Measurements from ENCODE around the gene ZMYM2. TPM values are rescaled to one million over a fixed set of nuclear protein-coding genes. Genes with fewer than 3 reads are reported as not detected.

Gene ZMYM2
- total RNA-seq, 1 donor from 2014 or later, result 109 TPM

DNA sequence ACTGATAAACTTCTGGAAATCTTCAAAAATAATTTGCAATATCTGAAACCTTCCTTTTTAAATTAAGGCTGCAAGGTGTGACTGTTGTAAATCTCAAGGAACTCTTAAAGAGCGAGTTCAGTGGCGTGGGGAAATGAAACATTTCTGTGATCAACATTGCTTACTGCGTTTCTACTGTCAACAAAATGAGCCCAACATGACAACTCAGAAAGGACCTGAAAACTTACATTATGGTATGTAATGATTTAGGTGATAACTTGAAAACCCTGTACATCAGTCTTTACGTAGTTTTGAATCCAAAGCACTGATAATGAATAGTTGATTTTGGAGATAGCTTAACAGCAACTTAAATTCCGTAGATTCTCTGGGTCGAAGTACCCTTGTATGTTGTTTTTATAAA lies 92.8 kb downstream of the ZMYM2 start:
- FAIRE-seq (no peak), DNase-seq (ENCODE audit: low read depth) (no peak)
- H3K36me3 ChIP-seq (ENCODE audit: insufficient read depth, low read length), result peaks cover 18% of the 10 kb centered on the region
- Mint-ChIP-seq H3K4me1 (ENCODE audit: low read depth, unreplicated experiment) (peaks cover 13% of the 10 kb centered on the region), H3K27ac (ENCODE audit: unreplicated experiment) (no peak overlapping the region), H3K36me3 (ENCODE audit: low read depth, unreplicated experiment) (peaks cover 2% of the 10 kb centered on the region), H3K4me3 (ENCODE audit: unreplicated experiment) (no peak overlapping the region), H3K9me3 (ENCODE audit: unreplicated experiment) (no peaks in the 10 kb centered on the region), H3K27me3 (ENCODE audit: low read depth, unreplicated experiment) (no peaks in the 10 kb centered on the region)
- no peaks in the 10 kb centered on the region for H3K27me3 ChIP-seq (ENCODE audit: insufficient read depth, low read length)
- H3K4me2 ChIP-seq (ENCODE audit: low read length), result no peak overlapping the region
- H4K20me1 ChIP-seq (ENCODE audit: insufficient read depth, low read length), result peaks cover 31% of the 10 kb centered on the region
- no peak for TF ChIP-seq EZH2 (IDR thresholded peaks at IDR 0.05; ENCODE audit: insufficient read depth, low read length)
- TF ChIP-seq, protein P1, sequence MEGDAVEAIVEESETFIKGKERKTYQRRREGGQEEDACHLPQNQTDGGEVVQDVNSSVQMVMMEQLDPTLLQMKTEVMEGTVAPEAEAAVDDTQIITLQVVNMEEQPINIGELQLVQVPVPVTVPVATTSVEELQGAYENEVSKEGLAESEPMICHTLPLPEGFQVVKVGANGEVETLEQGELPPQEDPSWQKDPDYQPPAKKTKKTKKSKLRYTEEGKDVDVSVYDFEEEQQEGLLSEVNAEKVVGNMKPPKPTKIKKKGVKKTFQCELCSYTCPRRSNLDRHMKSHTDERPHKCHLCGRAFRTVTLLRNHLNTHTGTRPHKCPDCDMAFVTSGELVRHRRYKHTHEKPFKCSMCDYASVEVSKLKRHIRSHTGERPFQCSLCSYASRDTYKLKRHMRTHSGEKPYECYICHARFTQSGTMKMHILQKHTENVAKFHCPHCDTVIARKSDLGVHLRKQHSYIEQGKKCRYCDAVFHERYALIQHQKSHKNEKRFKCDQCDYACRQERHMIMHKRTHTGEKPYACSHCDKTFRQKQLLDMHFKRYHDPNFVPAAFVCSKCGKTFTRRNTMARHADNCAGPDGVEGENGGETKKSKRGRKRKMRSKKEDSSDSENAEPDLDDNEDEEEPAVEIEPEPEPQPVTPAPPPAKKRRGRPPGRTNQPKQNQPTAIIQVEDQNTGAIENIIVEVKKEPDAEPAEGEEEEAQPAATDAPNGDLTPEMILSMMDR (IDR thresholded peaks at IDR 0.05; ENCODE audit: insufficient read depth, low read depth, low read length), result no peak
- no peak overlapping the region for H3K27ac ChIP-seq (ENCODE audit: low read depth, low read length)
- no peak overlapping the region for H3K9ac ChIP-seq (ENCODE audit: low read length)
- no peaks in the 10 kb centered on the region for H3K4me1 ChIP-seq (ENCODE audit: insufficient read depth, low read length)
- no peaks in the 10 kb centered on the region for H3K9me3 ChIP-seq (ENCODE audit: insufficient read depth, low read depth, low read length)
- H2AFZ ChIP-seq (ENCODE audit: low read depth, low read length), result no peak overlapping the region
- no peak overlapping the region for H3K4me3 ChIP-seq (ENCODE audit: insufficient read depth, low read depth, low read length)
- H3K79me2 ChIP-seq (ENCODE audit: insufficient read depth, low read length), result no peaks in the 10 kb centered on the region

- peak; percentile 23 for DNase-seq (ENCODE audit: low read depth)
- no peaks in the 10 kb centered on the region for H3K79me2 ChIP-seq (ENCODE audit: insufficient read depth, low read length)
- H3K36me3 ChIP-seq (ENCODE audit: insufficient read depth, low read length), result peaks cover 28% of the 10 kb centered on the region
- no peaks in the 10 kb centered on the region for H3K9me3 ChIP-seq (ENCODE audit: insufficient read depth, low read depth, low read length)
- FAIRE-seq, result no peak
- TF ChIP-seq, protein P1 (IDR thresholded peaks at IDR 0.05; ENCODE audit: insufficient read depth, low read depth, low read length), result no peak
- no peak for TF ChIP-seq EZH2 (IDR thresholded peaks at IDR 0.05; ENCODE audit: insufficient read depth, low read length)
- no peak overlapping the region for H3K27ac ChIP-seq (ENCODE audit: low read depth, low read length)
- Mint-ChIP-seq H3K36me3 (ENCODE audit: low read depth, unreplicated experiment) (peaks cover 2% of the 10 kb centered on the region), H3K27ac (ENCODE audit: unreplicated experiment) (no peak overlapping the region), H3K4me3 (ENCODE audit: unreplicated experiment) (no peak overlapping the region), H3K9me3 (ENCODE audit: unreplicated experiment) (no peaks in the 10 kb centered on the region), H3K4me1 (ENCODE audit: low read depth, unreplicated experiment) (peaks cover 13% of the 10 kb centered on the region), H3K27me3 (ENCODE audit: low read depth, unreplicated experiment) (no peaks in the 10 kb centered on the region)
- H3K9ac ChIP-seq (ENCODE audit: low read length), result no peak overlapping the region
- H4K20me1 ChIP-seq (ENCODE audit: insufficient read depth, low read length), result peaks cover 37% of the 10 kb centered on the region
- no peak overlapping the region for H3K4me2 ChIP-seq (ENCODE audit: low read length)
- no peak overlapping the region for H3K4me3 ChIP-seq (ENCODE audit: insufficient read depth, low read depth, low read length)
- H3K4me1 ChIP-seq (ENCODE audit: insufficient read depth, low read length), result no peaks in the 10 kb centered on the region
- no peaks in the 10 kb centered on the region for H3K27me3 ChIP-seq (ENCODE audit: insufficient read depth, low read length)
- no peak overlapping the region for H2AFZ ChIP-seq (ENCODE audit: low read depth, low read length)
Observed at GRCh38 chr13:20053016-20053415, 94.5 kb downstream of the ZMYM2 start.

- Histone ChIP-seq H3K4me3 (ENCODE audit: insufficient read depth, low read depth, low read length) (no peak overlapping the region), H3K9ac (ENCODE audit: low read length) (no peak overlapping the region), H3K4me2 (ENCODE audit: low read length) (no peak overlapping the region), H3K4me1 (ENCODE audit: insufficient read depth, low read length) (no peaks in the 10 kb centered on the region), H3K27me3 (ENCODE audit: insufficient read depth, low read length) (no peaks in the 10 kb centered on the region), H3K27ac (ENCODE audit: low read depth, low read length) (no peak overlapping the region), H3K79me2 (ENCODE audit: insufficient read depth, low read length) (no peaks in the 10 kb centered on the region), H3K9me3 (ENCODE audit: insufficient read depth, low read depth, low read length) (no peaks in the 10 kb centered on the region), H4K20me1 (ENCODE audit: insufficient read depth, low read length) (peaks cover 30% of the 10 kb centered on the region), H3K36me3 (ENCODE audit: insufficient read depth, low read length) (peaks cover 35% of the 10 kb centered on the region), H2AFZ (ENCODE audit: low read depth, low read length) (no peak overlapping the region)
- Mint-ChIP-seq H3K36me3 (ENCODE audit: low read depth, unreplicated experiment) (peaks cover 2% of the 10 kb centered on the region), H3K4me1 (ENCODE audit: low read depth, unreplicated experiment) (peaks cover 8% of the 10 kb centered on the region), H3K27ac (ENCODE audit: unreplicated experiment) (no peak overlapping the region), H3K9me3 (ENCODE audit: unreplicated experiment) (no peaks in the 10 kb centered on the region), H3K4me3 (ENCODE audit: unreplicated experiment) (no peak overlapping the region), H3K27me3 (ENCODE audit: low read depth, unreplicated experiment) (no peaks in the 10 kb centered on the region)
- peak; percentile 56 for FAIRE-seq
- DNase-seq (ENCODE audit: low read depth), result no peak
- no peak for TF ChIP-seq EZH2 (IDR thresholded peaks at IDR 0.05; ENCODE audit: insufficient read depth, low read length)
- TF ChIP-seq, protein P1 (IDR thresholded peaks at IDR 0.05; ENCODE audit: insufficient read depth, low read depth, low read length), result no peak
Observed at GRCh38 chr13:20053891-20054290, 95.4 kb downstream of the ZMYM2 start.

All from astrocyte (in vitro differentiated cells and primary cell).